AG08395 (cell line): Measurements from ENCODE around the gene GLMP.

Experiments used
- DNase-seq: peaks from one replicate; pipeline ENCODE4 v3.0.0; 2012; ENCODE audit warnings: mixed read lengths, low spot score

GLMP gene

GRCh38 chr1:156286061-156286460 lies 9.4 kb downstream of the GLMP start:
- DNase-seq = no peak

- no peak for DNase-seq
These were observed 10.0 kb downstream of the GLMP start for GRCh38 chr1:156285437-156285836.

- no peak for DNase-seq
These were observed 10.7 kb downstream of the GLMP start for GRCh38 chr1:156284757-156285156.

GRCh38 chr1:156284112-156284511 lies 11.4 kb downstream of the GLMP start, which contains the start of gene TMEM79:
TSS of gene TMEM79 (plus strand) at chr1:156284325. CDS start at chr1:156285227, 902 bp downstream.
- no peak for DNase-seq

- no peak for DNase-seq
These were observed 12.0 kb downstream of the GLMP start for GRCh38 chr1:156283521-156283920.

GRCh38 chr1:156282479-156283222 lies 12.8 kb downstream of the GLMP start, which contains the start of gene SMG5:
TSS of gene SMG5 (minus strand) at chr1:156282825. CDS start at chr1:156282680, 145 bp downstream.
- peak; percentile 96 for DNase-seq

GRCh38 chr1:156281693-156282478 lies 13.6 kb downstream of the GLMP start:
- no peak for DNase-seq

- DNase-seq = peak; percentile 50
These were observed 14.2 kb downstream of the GLMP start for GRCh38 chr1:156281281-156281680.

GRCh38 chr1:156279837-156280236 lies 15.6 kb downstream of the GLMP start:
- DNase-seq = no peak

GRCh38 chr1:156276966-156277381 lies 18.5 kb downstream of the GLMP start:
- no peak for DNase-seq

GRCh38 chr1:156276532-156276931 lies 18.9 kb downstream of the GLMP start:
- no peak for DNase-seq

- no peak for DNase-seq
These were observed 25.2 kb downstream of the GLMP start for GRCh38 chr1:156270314-156270713.

- DNase-seq = no peak
These were observed 27.1 kb downstream of the GLMP start for GRCh38 chr1:156268336-156268735.

- DNase-seq = no peak
These were observed 29.4 kb downstream of the GLMP start for GRCh38 chr1:156266051-156266450.

GRCh38 chr1:156263288-156263655 lies 32.2 kb downstream of the GLMP start:
- DNase-seq = no peak

- DNase-seq = peak; percentile 92
These were observed 32.8 kb downstream of the GLMP start for GRCh38 chr1:156262461-156263287.

- DNase-seq = no peak
These were observed 34.6 kb downstream of the GLMP start for GRCh38 chr1:156260896-156261295.

- DNase-seq = no peak
These were observed 35.7 kb downstream of the GLMP start for GRCh38 chr1:156259805-156260204.

GRCh38 chr1:156258859-156259258 lies 36.6 kb downstream of the GLMP start:
- DNase-seq = no peak

GRCh38 chr1:156257711-156258110 lies 37.8 kb downstream of the GLMP start:
- no peak for DNase-seq

- no peak for DNase-seq
These were observed 41.8 kb downstream of the GLMP start for GRCh38 chr1:156253634-156254033.

- no peak for DNase-seq
These were observed 44.0 kb downstream of the GLMP start for GRCh38 chr1:156251527-156251926.
